Neutrophil (primary cell): ENCODE results near the gene NEO1.

ENCODE experiments used
- H3K27ac ChIP-seq: fragments of 200-600 bp; sonication (generic); 2 replicates; pipeline ENCODE4 v1.5.1; 2016; ENCODE audit warnings: mild to moderate bottlenecking, moderate library complexity
- H3K27me3 ChIP-seq: fragments of 200-600 bp; sonication (generic); 2 replicates; pipeline ENCODE4 v1.6.0; 2016; ENCODE audit warnings: mild to moderate bottlenecking
- H3K36me3 ChIP-seq: fragments of 200-600 bp; sonication (generic); 2 replicates; pipeline ENCODE4 v1.5.1; 2017
- H3K4me1 ChIP-seq, 2 experiments: fragments of 200-600 bp in 1 of 2; sonication (generic) in 1 of 2; 1 replicate in 1 of 2; 2 replicates in 1 of 2; pipeline versions ENCODE4 v1.5.1 to v1.6.1; 2013 to 2016; ENCODE audit warnings: low read depth in 1 of 2, low read length in 1 of 2, mild to moderate bottlenecking in 1 of 2, moderate library complexity in 1 of 2; ENCODE audit not compliant: control insufficient read depth in 1 of 2, insufficient read depth in 1 of 2
- H3K4me3 ChIP-seq, 2 experiments: fragments of 200-600 bp in 1 of 2; sonication (generic) in 1 of 2; 1 replicate in 1 of 2; 2 replicates in 1 of 2; pipeline ENCODE4 v1.5.1; 2013 to 2016; ENCODE audit warnings: low read depth in 1 of 2, low read length in 1 of 2, mild to moderate bottlenecking in 1 of 2, moderate library complexity in 1 of 2
- H3K9me3 ChIP-seq: fragments of 200-600 bp; sonication (generic); 2 replicates; pipeline ENCODE4 v1.5.1; 2016
- CTCF ChIP-seq: fragments of 200-600 bp; sonication (generic); IDR thresholded peaks from 2 replicates; pipeline ENCODE4 v1.5.1; 2016; ENCODE audit warnings: antibody characterized with exemption

The NEO1 gene

GRCh38 chr15:73118055-73118454 is 65.8 kb downstream of the NEO1 start:
- H3K9me3 ChIP-seq = no peaks in the 10 kb centered on the region
- H3K4me1 ChIP-seq = no peaks in the 10 kb centered on the region
- H3K27ac ChIP-seq = no peak overlapping the region
- peaks cover 71% of the 10 kb centered on the region for H3K27me3 ChIP-seq
- no peak overlapping the region for H3K4me3 ChIP-seq
- TF ChIP-seq CTCF = no peak
- H3K36me3 ChIP-seq = no peaks in the 10 kb centered on the region

DNA sequence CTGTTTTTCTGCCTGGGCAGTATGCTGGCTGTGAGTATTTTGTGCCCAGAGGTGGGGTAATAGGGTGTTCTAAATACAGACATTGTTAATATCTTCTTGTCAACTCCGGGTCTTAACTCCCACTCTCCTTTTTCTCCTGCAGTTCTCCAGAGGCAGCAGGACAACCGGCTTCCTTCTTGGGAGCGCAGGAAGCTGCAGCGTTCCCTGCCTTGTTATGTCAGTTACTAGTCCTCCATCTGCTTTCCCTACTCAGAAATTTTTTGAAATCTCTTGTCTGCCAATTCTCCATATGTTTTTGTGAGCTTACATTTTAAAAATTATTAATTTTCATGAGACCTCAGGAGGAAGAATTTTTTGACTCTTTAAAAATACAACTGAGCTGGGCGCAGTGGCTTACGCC is 67.2 kb downstream of the NEO1 start:
- H3K9me3 ChIP-seq = no peaks in the 10 kb centered on the region
- no peaks in the 10 kb centered on the region for H3K4me1 ChIP-seq
- no peak overlapping the region for H3K4me3 ChIP-seq
- TF ChIP-seq CTCF = no peak
- no peaks in the 10 kb centered on the region for H3K36me3 ChIP-seq
- H3K27me3 ChIP-seq = peaks cover 56% of the 10 kb centered on the region
- no peak overlapping the region for H3K27ac ChIP-seq

DNA sequence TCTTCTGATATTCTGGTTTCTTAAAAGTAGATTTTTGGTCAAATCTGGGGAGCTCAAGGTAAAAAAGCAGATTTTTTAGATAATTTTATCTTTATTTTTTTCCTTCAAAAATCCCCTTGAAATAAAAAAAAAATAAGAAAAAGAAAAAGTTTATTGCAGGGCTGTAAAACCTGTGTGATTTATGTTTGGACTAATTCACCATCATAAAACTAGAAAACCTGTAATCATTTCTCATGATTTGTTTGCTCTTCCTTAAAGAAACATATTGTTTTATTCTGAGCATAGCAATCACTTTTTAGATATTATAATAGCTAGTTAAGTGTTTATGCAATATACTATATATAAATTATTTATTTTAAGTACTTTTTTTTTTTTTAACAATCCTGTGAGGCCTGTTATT is 68.0 kb downstream of the NEO1 start:
- H3K4me1 ChIP-seq = no peaks in the 10 kb centered on the region
- H3K36me3 ChIP-seq = no peaks in the 10 kb centered on the region
- H3K27ac ChIP-seq = no peak overlapping the region
- no peak for TF ChIP-seq CTCF
- peaks cover 51% of the 10 kb centered on the region for H3K27me3 ChIP-seq
- H3K9me3 ChIP-seq = no peaks in the 10 kb centered on the region
- H3K4me3 ChIP-seq = no peak overlapping the region

GRCh38 chr15:73125219-73125618 is 73.0 kb downstream of the NEO1 start:
- peaks cover 26% of the 10 kb centered on the region for H3K27me3 ChIP-seq
- no peaks in the 10 kb centered on the region for H3K9me3 ChIP-seq
- no peaks in the 10 kb centered on the region for H3K4me1 ChIP-seq
- no peaks in the 10 kb centered on the region for H3K36me3 ChIP-seq
- H3K27ac ChIP-seq = no peak overlapping the region
- no peak overlapping the region for H3K4me3 ChIP-seq
- no peak for TF ChIP-seq CTCF

DNA sequence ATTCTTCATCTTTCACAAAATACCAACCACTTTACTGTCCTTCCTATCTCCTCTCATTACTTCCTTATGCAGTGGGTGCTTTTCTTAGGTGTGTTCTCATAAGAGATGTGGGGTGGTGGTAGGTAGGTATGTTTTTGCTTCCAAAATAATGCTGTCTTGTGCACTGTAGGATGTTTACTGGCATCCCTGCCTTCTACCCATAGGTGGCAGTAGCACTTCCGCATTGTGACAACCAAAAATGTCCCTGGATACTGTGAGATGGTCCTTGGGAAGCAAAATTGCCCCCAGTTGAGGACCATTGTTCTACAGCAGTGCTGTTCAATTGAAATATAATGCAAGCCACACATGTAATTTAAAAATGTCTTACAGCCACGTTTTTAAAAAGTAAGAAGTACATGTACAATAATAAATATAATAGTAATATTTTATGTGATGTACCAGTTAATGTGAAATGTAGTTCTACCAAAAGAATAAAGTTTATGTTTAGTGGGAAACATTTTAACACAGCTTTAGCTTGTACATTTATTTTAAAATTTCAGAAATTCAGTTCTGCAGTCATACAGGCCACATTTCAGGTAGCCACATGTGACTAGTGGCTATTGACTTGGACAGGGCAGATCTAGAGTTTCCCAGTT is 75.2 kb downstream of the NEO1 start:
- Histone ChIP-seq H3K4me3 (no peak overlapping the region), H3K27ac (no peak overlapping the region), H3K4me1 (no peaks in the 10 kb centered on the region), H3K27me3 (peaks cover 23% of the 10 kb centered on the region), H3K36me3 (no peaks in the 10 kb centered on the region), H3K9me3 (no peaks in the 10 kb centered on the region)
- TF ChIP-seq CTCF = no peak

DNA sequence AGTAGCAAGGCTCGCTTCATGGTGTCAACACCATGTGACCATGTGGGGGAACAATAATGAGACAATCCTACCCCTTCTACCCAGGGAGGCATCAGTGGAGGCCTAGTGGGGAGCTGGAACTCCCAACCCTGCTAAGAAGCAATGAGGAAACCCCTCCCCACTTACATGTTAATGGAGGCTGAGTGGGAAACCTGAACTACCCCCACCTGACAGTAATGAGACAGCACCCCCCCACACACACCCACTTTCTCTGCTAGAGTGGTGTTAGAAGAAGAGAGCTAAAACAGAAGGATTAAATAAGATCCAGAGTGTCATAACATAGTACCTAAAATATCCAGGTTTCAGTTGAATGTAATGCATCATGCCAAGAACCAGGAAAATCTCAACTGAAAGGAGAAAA is 78.6 kb downstream of the NEO1 start:
- peaks cover 15% of the 10 kb centered on the region for H3K27me3 ChIP-seq
- TF ChIP-seq CTCF = no peak
- no peaks in the 10 kb centered on the region for H3K36me3 ChIP-seq
- H3K9me3 ChIP-seq = no peaks in the 10 kb centered on the region
- no peak overlapping the region for H3K4me3 ChIP-seq
- no peaks in the 10 kb centered on the region for H3K4me1 ChIP-seq
- H3K27ac ChIP-seq = no peak overlapping the region
